SK-N-SH (cell line): ENCODE results near the gene OSCAR.

ENCODE experiments used
- CHD2 ChIP-seq: fragments of 150-350 bp; IDR thresholded peaks from 2 replicates; pipeline ENCODE4 v1.6.1; 2018; ENCODE audit warnings: low read length; ENCODE audit not compliant: partially characterized antibody
- CTCF ChIP-seq: fragments of 200-600 bp; sonication (generic); IDR thresholded peaks from 2 replicates; pipeline ENCODE4 v1.6.1; 2017; ENCODE audit warnings: antibody characterized with exemption, mild to moderate bottlenecking, moderate library complexity
- IRF3 ChIP-seq: fragments of 150-350 bp; IDR thresholded peaks from 2 replicates; pipeline ENCODE4 v1.6.1; 2016; ENCODE audit warnings: mild to moderate bottlenecking, low read depth, low read length
- POLR2AphosphoS5 ChIP-seq: IDR thresholded peaks from 2 replicates; pipeline ENCODE4 v1.6.1; 2012; ENCODE audit warnings: low read depth, low read length
- RXRA ChIP-seq: IDR thresholded peaks from 2 replicates; pipeline ENCODE4 v1.4.0; 2012; ENCODE audit warnings: low read depth, mild to moderate bottlenecking, borderline replicate concordance
- TEAD4 ChIP-seq: IDR thresholded peaks from 2 replicates; pipeline ENCODE4 v1.4.0; 2012; ENCODE audit warnings: mild to moderate bottlenecking, borderline replicate concordance; ENCODE audit not compliant: insufficient read depth

GRCh38 chr19:54133957-54134590 lies 33.5 kb upstream of the OSCAR start:
- TF ChIP-seq RXRA (no peak), POLR2AphosphoS5 (no peak), IRF3 (no peak), CHD2 (no peak), TEAD4 (no peak), CTCF (no peak)
